OCI-LY3 (cell line): ENCODE measurements around the gene ZNF384.
A peak's percentile ranks its signal among the peaks of the same experiment; 100 is the strongest.

ENCODE experiments used
- H2AFZ ChIP-seq: fragments of 200-600, 300-600 bp; shearing (Covaris generic); 2 replicates; pipeline ENCODE4 v1.6.0; 2014; ENCODE audit warnings: antibody characterized with exemption, low read depth, low read length
- H3K27ac ChIP-seq: fragments of 200-600, 300-600 bp; sonication (generic); 2 replicates; pipeline ENCODE4 v1.5.1; 2014; ENCODE audit warnings: mild to moderate bottlenecking, low read length, moderate library complexity, mixed read lengths
- H3K27me3 ChIP-seq: fragments of 200-600, 300-600 bp; sonication (generic); 2 replicates; pipeline ENCODE4 v1.6.1; 2014; ENCODE audit warnings: low read depth, low read length, mixed read lengths
- H3K36me3 ChIP-seq: fragments of 200-600, 300-600 bp; sonication (generic); replicated peaks from 2 replicates; pipeline ENCODE3; 2014; ENCODE audit warnings: low read depth, low read length, mixed read lengths
- H3K4me1 ChIP-seq: fragments of 300-600, 200-600 bp; sonication (generic); 2 replicates; pipeline ENCODE4 v1.6.1; 2014; ENCODE audit warnings: low read length, mixed read lengths
- H3K4me2 ChIP-seq: fragments of 200-600, 300-600 bp; sonication (generic); 2 replicates; pipeline ENCODE4 v1.6.1; 2014; ENCODE audit warnings: low read length, mixed read lengths
- H3K4me3 ChIP-seq: fragments of 300-600, 200-600 bp; sonication (generic); 2 replicates; pipeline ENCODE4 v1.5.1; 2014; ENCODE audit warnings: antibody characterized with exemption, mild to moderate bottlenecking, low read length, moderate library complexity
- H3K79me2 ChIP-seq: fragments of 300-600, 200-600 bp; shearing (Covaris generic); 2 replicates; pipeline ENCODE4 v1.6.1; 2014; ENCODE audit warnings: mild to moderate bottlenecking, low read length, mixed read lengths
- H3K9ac ChIP-seq: fragments of 300-600, 200-600 bp; shearing (Covaris generic); 2 replicates; pipeline ENCODE4 v1.6.0; 2014; ENCODE audit warnings: mild to moderate bottlenecking, low read length, moderate library complexity
- H3K9me3 ChIP-seq: fragments of 200-600, 300-600 bp; shearing (Covaris generic); 2 replicates; pipeline ENCODE4 v1.6.1; 2014; ENCODE audit warnings: low read length, mixed read lengths; ENCODE audit not compliant: insufficient read depth
- H4K20me1 ChIP-seq: fragments of 200-600, 300-600 bp; sonication (generic); 2 replicates; pipeline ENCODE4 v1.6.1; 2016; ENCODE audit warnings: low read length, mixed read lengths; ENCODE audit not compliant: insufficient read depth
- CTCF ChIP-seq: fragments of 200-600, 300-600 bp; sonication (generic); IDR thresholded peaks from 2 replicates; pipeline ENCODE4 v1.5.1; 2014; ENCODE audit warnings: antibody characterized with exemption, low read length, low read depth
- EZH2phosphoT487 ChIP-seq: fragments of 200-600 bp; shearing (Covaris generic); IDR thresholded peaks from 2 replicates; pipeline ENCODE4 v1.6.1; 2018; ENCODE audit warnings: antibody characterized with exemption, mixed run types, low read depth

The ZNF384 gene

GRCh38 chr12:6635375-6635855 is 53.8 kb downstream of the ZNF384 start:
- no peak for TF ChIP-seq EZH2phosphoT487
- no peak for TF ChIP-seq CTCF
- Histone ChIP-seq H3K4me1 (peaks cover 58% of the 10 kb centered on the region), H3K27me3 (no peaks in the 10 kb centered on the region), H3K9me3 (no peaks in the 10 kb centered on the region), H4K20me1 (no peaks in the 10 kb centered on the region), H2AFZ (peak overlapping the region; percentile 34; the same call in 1 of the 2 replicates), H3K4me3 (no peak overlapping the region), H3K27ac (no peak overlapping the region), H3K9ac (no peak overlapping the region), H3K79me2 (no peaks in the 10 kb centered on the region), H3K36me3 (no peaks in the 10 kb centered on the region), H3K4me2 (peak overlapping the region; percentile 30; the same call in 1 of the 2 replicates)

DNA sequence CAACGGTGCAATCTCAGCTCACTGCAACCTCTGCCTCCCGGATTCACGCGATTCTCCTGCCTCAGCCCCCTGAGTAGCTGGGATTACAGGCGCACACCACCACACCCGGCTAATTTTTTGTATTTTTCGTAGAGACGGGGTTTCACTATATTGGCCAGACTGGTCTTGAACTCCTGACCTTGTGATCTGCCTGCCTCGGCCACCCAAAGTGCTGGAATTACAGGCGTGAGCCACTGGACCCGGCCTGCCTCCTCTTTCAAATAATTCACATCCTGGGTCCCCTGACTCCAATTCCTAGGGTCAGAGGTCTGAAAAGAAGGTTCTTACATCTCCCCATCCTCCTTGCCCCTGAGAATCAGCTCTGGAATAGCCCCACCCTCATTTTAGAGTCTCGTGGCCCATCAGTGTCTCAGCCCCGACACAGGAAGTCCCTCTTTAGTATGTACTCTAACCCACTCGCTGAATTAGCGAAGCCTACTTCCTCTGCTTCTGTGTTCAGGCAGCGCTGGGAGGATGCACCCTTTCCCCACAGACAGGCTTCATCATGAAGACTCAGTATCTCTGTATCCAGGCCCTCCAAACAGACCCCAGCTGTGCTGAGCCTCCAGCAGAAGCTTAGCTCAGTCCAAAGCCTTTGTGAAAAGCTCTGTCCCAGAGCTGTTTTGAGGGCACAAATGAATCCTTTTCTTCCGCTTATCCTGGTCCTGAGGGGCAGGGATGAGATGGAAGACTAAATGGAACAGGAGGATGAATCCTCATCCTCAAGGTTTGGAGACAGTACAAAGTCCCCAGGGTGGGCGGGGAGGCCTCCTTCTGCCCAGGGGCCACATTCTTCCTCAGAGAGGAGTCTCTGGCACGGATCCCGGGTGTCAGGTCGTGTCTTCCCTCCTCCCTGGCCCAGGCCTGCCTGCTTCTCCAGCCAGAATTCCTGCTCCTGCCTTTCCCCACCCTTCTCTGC is 56.9 kb downstream of the ZNF384 start:
- no peak for TF ChIP-seq EZH2phosphoT487
- TF ChIP-seq CTCF, result no peak
- Histone ChIP-seq H3K27me3 (no peaks in the 10 kb centered on the region), H3K9ac (peak overlapping the region; percentile 62), H2AFZ (peak overlapping the region; percentile 83), H4K20me1 (no peaks in the 10 kb centered on the region), H3K4me3 (peak overlapping the region; percentile 71), H3K27ac (peak overlapping the region; percentile 66), H3K4me2 (peak overlapping the region; percentile 80), H3K79me2 (no peaks in the 10 kb centered on the region), H3K36me3 (no peaks in the 10 kb centered on the region), H3K9me3 (no peaks in the 10 kb centered on the region), H3K4me1 (peaks cover 46% of the 10 kb centered on the region)

DNA sequence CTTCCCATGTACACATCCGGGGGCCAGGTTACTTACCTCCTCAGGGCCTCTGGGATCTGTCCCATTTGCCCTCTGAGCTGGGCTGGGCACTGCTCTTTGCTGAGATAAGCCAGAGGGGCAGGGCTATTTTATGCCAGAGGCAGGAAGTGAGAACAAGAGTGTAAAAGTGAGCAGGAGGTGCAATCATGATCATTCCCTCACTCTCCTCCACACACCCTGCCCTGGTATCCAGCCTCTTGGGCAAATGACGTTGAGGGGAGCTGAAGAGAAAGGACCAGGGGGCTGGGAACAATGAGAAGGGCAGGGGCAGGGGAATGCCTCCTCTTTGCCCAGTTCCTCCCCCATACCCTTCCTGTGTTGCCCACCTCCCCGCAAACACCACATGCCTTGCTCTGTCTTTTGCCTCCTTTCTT is 57.6 kb downstream of the ZNF384 start:
- Histone ChIP-seq H3K36me3 (no peaks in the 10 kb centered on the region), H3K4me1 (peaks cover 51% of the 10 kb centered on the region), H3K4me2 (peak overlapping the region; percentile 80), H3K79me2 (no peaks in the 10 kb centered on the region), H3K9me3 (no peaks in the 10 kb centered on the region), H3K27ac (peak overlapping the region; percentile 66), H3K4me3 (peak overlapping the region; percentile 71), H3K27me3 (no peaks in the 10 kb centered on the region), H4K20me1 (no peaks in the 10 kb centered on the region), H3K9ac (peak overlapping the region; percentile 62), H2AFZ (peak overlapping the region; percentile 82)
- no peak for TF ChIP-seq EZH2phosphoT487
- no peak for TF ChIP-seq CTCF

- H3K79me2 ChIP-seq, result no peaks in the 10 kb centered on the region
- peak overlapping the region; percentile 80 for H3K4me2 ChIP-seq
- H2AFZ ChIP-seq, result peak overlapping the region; percentile 82
- no peaks in the 10 kb centered on the region for H3K27me3 ChIP-seq
- H3K9ac ChIP-seq, result peak overlapping the region; percentile 62; the same call in 1 of the 2 replicates
- no peak for TF ChIP-seq EZH2phosphoT487
- H3K27ac ChIP-seq, result 0 out of 2 replicates have a peak overlapping the region, but pooled peaks have one; percentile 66
- no peaks in the 10 kb centered on the region for H3K9me3 ChIP-seq
- peak overlapping the region; percentile 71 for H3K4me3 ChIP-seq
- peaks cover 48% of the 10 kb centered on the region for H3K4me1 ChIP-seq
- no peaks in the 10 kb centered on the region for H4K20me1 ChIP-seq
- no peaks in the 10 kb centered on the region for H3K36me3 ChIP-seq
These were observed 58.4 kb downstream of the ZNF384 start for GRCh38 chr12:6630736-6631135.
